Spleen (tissue), 7 donors: Measurements from ENCODE around the gene MATK.

Source experiments
- POLR2A ChIP-seq, 3 donors: fragments of 450-650 bp; IDR thresholded peaks; one replicate each; pipeline ENCODE4 v1.5.1; 2017; ENCODE audit warnings: antibody characterized with exemption in 3 of 3, mild to moderate bottlenecking in 1 of 3
- TF ChIP-seq, protein P1 (sequence below), 11 experiments: fragments of 200-600 bp in 7 of 11; fragments of 450-650 bp in 4 of 11; sonication (generic) in 4 of 11; IDR thresholded peaks in 8 of 11; conservative IDR thresholded peaks in 3 of 11; 1 replicate in 7 of 11; 2 replicates in 4 of 11; pipeline versions ENCODE4 v1.4.0 to v1.8.0; 2016 to 2021; ENCODE audit warnings: antibody characterized with exemption in 11 of 11, inconsistent platforms in 4 of 11, mild to moderate bottlenecking in 1 of 11
- donor health status: DM: no; HTN: no; CAD: no; lungs with moderate emphysema.
- donor health status: DM: no; HTN: no; CAD: no.
- donor health status: DM: no; HTN: no; CAD: no.

DNA sequence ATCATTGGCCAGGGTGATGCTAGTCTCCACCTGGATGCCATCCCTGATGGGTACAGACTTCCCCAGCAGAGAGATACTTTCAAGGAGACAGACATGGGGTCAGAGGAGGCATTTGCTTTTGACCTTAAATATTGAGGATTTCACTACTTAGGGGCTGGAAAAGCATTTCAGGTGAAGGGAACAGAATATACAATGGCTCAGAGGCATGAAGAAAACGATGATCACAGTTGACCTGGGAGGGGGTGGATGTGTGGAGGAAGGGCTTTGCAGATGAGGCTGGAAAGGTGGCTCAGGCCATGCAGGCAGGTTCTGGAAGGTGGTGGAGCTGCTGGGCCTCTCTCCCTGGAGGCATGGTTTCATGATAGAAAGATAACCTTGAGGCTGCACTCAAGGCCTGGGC, 3.9 kb downstream of the MATK start:
- TF ChIP-seq, protein P1, sequence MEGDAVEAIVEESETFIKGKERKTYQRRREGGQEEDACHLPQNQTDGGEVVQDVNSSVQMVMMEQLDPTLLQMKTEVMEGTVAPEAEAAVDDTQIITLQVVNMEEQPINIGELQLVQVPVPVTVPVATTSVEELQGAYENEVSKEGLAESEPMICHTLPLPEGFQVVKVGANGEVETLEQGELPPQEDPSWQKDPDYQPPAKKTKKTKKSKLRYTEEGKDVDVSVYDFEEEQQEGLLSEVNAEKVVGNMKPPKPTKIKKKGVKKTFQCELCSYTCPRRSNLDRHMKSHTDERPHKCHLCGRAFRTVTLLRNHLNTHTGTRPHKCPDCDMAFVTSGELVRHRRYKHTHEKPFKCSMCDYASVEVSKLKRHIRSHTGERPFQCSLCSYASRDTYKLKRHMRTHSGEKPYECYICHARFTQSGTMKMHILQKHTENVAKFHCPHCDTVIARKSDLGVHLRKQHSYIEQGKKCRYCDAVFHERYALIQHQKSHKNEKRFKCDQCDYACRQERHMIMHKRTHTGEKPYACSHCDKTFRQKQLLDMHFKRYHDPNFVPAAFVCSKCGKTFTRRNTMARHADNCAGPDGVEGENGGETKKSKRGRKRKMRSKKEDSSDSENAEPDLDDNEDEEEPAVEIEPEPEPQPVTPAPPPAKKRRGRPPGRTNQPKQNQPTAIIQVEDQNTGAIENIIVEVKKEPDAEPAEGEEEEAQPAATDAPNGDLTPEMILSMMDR (IDR thresholded peaks at IDR 0.05 in 8 of 11, conservative IDR thresholded peaks at IDR 0.05 in 3 of 11), result no peak
- TF ChIP-seq POLR2A (IDR thresholded peaks at IDR 0.05), result no peak
